Measurements from ENCODE around the gene OXNAD1.

Gene OXNAD1

DNA sequence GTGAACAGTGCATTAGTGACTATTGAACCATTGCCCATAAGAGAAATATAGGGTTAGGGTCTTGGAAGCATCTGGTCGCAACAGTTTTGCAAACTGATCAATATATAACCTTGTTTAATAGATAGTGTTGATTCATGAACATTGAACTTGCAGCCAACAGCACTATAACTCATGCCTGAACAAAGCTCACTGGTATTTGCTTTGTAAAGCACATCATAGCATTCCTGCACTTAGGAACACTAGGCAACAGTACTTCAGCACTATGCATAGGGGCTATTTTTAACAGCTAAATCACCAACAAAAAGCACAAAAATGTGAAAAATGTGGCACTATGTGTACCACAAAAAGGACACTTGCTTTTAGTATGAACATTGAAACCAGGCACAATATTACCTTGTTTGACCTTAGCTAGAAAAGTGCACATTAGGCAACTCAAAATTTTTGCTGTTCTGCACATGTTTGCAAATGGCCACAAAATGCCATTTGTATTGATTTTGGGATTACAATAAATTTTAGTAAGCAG, 68.0 kb downstream of the OXNAD1 start:
- H3K27me3 Mint-ChIP-seq (ENCODE audit: low read depth): no peaks in the 10 kb centered on the region
- H3K4me3 Mint-ChIP-seq: no peak overlapping the region
- H3K36me3 Mint-ChIP-seq (ENCODE audit: low read depth): peaks cover 65% of the 10 kb centered on the region
- no peak overlapping the region for H3K27ac Mint-ChIP-seq
- peaks cover 26% of the 10 kb centered on the region for H3K9me3 Mint-ChIP-seq
- H3K4me1 Mint-ChIP-seq: peaks cover 9% of the 10 kb centered on the region
- TF ChIP-seq, protein P1, sequence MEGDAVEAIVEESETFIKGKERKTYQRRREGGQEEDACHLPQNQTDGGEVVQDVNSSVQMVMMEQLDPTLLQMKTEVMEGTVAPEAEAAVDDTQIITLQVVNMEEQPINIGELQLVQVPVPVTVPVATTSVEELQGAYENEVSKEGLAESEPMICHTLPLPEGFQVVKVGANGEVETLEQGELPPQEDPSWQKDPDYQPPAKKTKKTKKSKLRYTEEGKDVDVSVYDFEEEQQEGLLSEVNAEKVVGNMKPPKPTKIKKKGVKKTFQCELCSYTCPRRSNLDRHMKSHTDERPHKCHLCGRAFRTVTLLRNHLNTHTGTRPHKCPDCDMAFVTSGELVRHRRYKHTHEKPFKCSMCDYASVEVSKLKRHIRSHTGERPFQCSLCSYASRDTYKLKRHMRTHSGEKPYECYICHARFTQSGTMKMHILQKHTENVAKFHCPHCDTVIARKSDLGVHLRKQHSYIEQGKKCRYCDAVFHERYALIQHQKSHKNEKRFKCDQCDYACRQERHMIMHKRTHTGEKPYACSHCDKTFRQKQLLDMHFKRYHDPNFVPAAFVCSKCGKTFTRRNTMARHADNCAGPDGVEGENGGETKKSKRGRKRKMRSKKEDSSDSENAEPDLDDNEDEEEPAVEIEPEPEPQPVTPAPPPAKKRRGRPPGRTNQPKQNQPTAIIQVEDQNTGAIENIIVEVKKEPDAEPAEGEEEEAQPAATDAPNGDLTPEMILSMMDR (IDR thresholded peaks at IDR 0.05; ENCODE audit: unreplicated experiment in 3 of 3): no peak

DNA sequence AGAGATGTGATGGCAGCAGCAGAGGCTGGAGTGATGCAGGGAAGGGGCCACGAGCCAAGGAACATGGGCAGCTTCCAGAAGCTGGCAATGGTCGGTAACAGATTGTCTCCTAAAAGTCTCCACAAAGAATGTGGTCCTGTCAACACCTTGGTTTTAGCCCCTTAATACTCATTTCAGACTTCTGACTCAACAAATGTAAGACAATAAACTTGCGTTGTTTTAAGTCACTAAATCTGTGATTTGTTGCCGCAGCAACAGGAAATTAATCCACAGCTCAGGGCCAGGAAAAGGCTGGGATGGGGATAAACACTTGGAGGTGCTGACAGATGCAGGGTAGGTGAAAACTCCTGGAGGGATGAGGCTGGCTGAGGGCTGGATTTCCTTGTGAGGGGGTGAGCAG, 69.9 kb downstream of the OXNAD1 start:
- peaks cover 26% of the 10 kb centered on the region for H3K9me3 Mint-ChIP-seq
- no peak overlapping the region for H3K27ac Mint-ChIP-seq
- no peaks in the 10 kb centered on the region for H3K27me3 Mint-ChIP-seq (ENCODE audit: low read depth)
- no peak overlapping the region for H3K4me3 Mint-ChIP-seq
- TF ChIP-seq, protein P1 (IDR thresholded peaks at IDR 0.05; ENCODE audit: unreplicated experiment in 3 of 3): no peak
- H3K36me3 Mint-ChIP-seq (ENCODE audit: low read depth): peaks cover 57% of the 10 kb centered on the region
- peaks cover 4% of the 10 kb centered on the region for H3K4me1 Mint-ChIP-seq

DNA sequence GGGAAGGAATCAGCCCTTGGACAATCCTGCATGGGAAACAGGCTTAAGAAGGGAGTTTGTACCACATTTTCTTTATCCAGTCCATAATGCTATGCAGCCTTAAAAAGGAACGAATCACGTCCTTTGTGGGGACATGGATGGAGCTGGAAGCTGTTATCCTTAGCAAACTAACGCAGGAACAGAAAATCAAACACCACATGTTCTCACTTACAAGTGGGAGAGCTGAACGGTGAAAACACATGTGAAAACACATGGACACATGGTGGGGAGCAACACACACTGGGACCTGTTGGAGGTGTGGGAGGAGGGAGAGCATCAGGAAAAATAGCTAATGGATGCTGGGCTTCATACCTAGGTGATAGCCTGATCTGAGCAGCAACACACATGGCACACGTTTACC, 70.3 kb downstream of the OXNAD1 start:
- H3K4me3 Mint-ChIP-seq: no peak overlapping the region
- no peaks in the 10 kb centered on the region for H3K27me3 Mint-ChIP-seq (ENCODE audit: low read depth)
- TF ChIP-seq, protein P1 (IDR thresholded peaks at IDR 0.05; ENCODE audit: unreplicated experiment in 3 of 3): no peak
- H3K9me3 Mint-ChIP-seq: peaks cover 26% of the 10 kb centered on the region
- H3K36me3 Mint-ChIP-seq (ENCODE audit: low read depth): peaks cover 54% of the 10 kb centered on the region
- H3K4me1 Mint-ChIP-seq: peaks cover 4% of the 10 kb centered on the region
- H3K27ac Mint-ChIP-seq: no peak overlapping the region

DNA sequence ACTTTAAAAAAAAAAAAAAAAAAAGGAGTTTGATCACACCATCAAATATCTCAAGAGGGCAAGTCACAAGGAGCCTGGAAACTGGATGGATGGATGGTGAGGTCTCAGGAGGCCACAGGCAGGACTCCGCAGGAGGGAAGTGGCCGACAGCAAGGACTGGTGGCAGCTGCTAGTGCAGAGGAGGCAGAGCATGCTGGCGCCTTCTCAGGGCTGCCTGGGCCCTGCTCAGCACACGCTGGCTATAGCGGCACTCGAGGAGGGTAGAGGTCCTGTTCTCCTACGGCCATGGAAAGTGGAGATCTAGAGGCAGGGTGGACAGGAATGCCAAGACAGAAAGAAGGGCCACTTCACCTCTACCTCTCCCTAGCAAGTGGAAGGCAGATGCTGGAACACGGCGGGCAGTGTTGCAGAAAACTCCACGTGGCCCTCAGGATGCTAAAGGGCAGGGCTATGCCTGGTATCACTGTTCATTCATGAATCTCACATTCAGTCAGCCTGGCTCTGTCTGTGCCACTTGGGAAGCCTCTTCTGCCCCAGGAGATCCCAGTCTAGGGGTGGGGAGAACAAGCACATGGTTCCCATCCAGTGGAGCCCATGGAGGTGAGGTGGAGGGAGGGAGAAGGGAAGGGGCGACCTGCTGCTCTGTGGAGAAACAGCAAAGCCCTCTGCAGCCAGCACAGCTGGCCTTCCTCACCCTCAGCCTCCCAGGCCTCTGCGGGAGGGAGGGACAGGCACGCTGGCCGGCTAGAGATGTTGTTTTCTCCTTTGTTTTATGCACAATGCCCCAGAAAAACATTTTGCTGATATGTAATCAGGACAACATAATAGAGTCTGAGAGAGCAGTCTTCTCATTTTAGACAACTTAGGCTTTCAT, 71.0 kb downstream of the OXNAD1 start:
- H3K36me3 Mint-ChIP-seq (ENCODE audit: low read depth): peaks cover 47% of the 10 kb centered on the region
- H3K4me1 Mint-ChIP-seq: peaks cover 4% of the 10 kb centered on the region
- H3K9me3 Mint-ChIP-seq: peaks cover 23% of the 10 kb centered on the region

DNA sequence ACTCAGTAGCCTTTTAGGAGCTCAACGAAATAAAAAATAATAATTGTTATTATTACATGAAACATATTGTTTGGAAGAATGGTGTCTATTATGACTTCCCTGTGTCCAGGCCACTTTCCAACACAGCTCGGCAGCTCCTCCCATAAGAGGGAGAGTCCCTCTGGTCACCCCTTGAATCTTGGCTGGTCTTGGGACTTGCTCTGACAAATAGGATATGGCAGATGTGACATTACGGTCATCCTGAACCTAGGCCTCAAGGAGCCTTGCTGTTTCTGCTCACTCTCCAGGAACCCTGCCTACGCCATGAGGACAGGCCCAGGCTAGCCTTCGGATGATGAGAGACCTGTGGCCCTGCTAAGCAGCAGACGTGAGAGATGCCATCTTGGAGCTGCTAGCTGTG, 71.8 kb downstream of the OXNAD1 start:
- Mint-ChIP-seq H3K4me3 (no peak overlapping the region), H3K9me3 (peaks cover 18% of the 10 kb centered on the region), H3K36me3 (ENCODE audit: low read depth) (peaks cover 40% of the 10 kb centered on the region), H3K4me1 (peaks cover 4% of the 10 kb centered on the region), H3K27me3 (ENCODE audit: low read depth) (no peaks in the 10 kb centered on the region), H3K27ac (no peak overlapping the region)
- TF ChIP-seq, protein P1 (IDR thresholded peaks at IDR 0.05; ENCODE audit: unreplicated experiment in 3 of 3): no peak

More for the DNA sequence above, 71.0 kb downstream of the OXNAD1 start:
- no peak overlapping the region for H3K27ac Mint-ChIP-seq
- no peaks in the 10 kb centered on the region for H3K27me3 Mint-ChIP-seq (ENCODE audit: low read depth)
- TF ChIP-seq, protein P1 (IDR thresholded peaks at IDR 0.05; ENCODE audit: unreplicated experiment in 3 of 3): no peak
- no peak overlapping the region for H3K4me3 Mint-ChIP-seq
